Prostate gland (tissue), 2 donors: ENCODE measurements around the gene LBX2.

ENCODE experiments used
- CTCF ChIP-seq, 4 experiments: fragments of 200-600 bp in 2 of 4; fragments of 450-650 bp in 2 of 4; sonication (generic) in 2 of 4; IDR thresholded peaks; 1 replicate in 3 of 4; 2 replicates in 1 of 4; pipeline ENCODE4 v1.5.1; 2016 to 2019; ENCODE audit warnings: antibody characterized with exemption in 4 of 4, mild to moderate bottlenecking in 2 of 4, moderate library complexity in 2 of 4
- POLR2A ChIP-seq: fragments of 450-650 bp; IDR thresholded peaks from one replicate; pipeline ENCODE4 v1.6.1; 2016; ENCODE audit warnings: antibody characterized with exemption, mild to moderate bottlenecking

DNA sequence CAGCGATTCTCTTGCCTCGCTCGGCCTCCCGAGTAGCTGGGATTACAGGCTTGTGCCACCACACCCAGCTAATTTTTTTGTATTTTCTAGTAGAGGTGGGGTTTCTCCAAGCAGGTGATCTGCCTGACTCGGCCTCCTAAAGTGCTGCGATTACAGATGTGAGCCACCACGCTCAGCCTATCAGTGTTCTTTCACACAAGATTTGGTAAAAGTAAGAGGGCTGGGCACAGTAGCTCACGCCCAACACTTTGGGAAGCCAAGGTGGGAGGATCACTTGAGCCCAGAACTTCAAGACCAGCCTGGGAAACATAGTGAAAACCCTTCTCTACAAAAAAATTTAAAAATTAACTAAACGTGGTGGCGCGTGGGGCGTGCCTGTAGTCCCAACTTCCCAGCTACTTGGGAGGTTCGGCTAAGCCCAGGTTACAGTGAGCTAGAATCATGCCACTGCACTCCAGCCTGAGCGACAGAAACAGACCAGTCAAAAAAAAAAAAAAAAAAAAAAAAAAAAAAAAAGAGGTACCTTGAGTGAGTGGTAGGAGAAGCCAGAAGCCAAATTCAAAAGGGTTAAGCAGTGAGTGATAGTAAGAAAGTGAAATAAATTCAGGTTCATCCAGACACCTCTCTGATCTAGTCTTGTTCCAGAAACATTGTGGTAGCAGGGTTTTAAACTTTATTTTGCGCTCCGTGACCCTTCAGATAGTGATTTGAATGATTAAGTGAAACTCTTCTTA is 27.9 kb downstream of the LBX2 start:
- TF ChIP-seq POLR2A (no peak), CTCF (IDR thresholded peaks at IDR 0.05) (no peak)
